ENCODE results near the gene ST7L. TPM values are rescaled to one million over a fixed set of nuclear protein-coding genes. Genes with fewer than 3 reads are reported as not detected.
A peak's percentile ranks its signal among the peaks of the same experiment; 100 is the strongest.

Gene ST7L
- total RNA-seq, 1 experiment from 2014 or later = 17.5 TPM

- H3K4me1 ChIP-seq (ENCODE audit: insufficient read depth, low read length) = peaks cover 20% of the 10 kb centered on the region
- DNase-seq (no peak), ATAC-seq (peak; percentile 70)
- H3K9me2 ChIP-seq (replicated peaks; ENCODE audit: low read length) = no peaks in the 10 kb centered on the region
- POLR2A ChIA-PET (ENCODE audit: unreplicated experiment) = interaction anchor here (0.6 kb wide), 2 partner anchors 125 to 408 kb away, joined by 3 to 7 read pairs; no protein-coding TSS in a partner anchor
- no peak for TF ChIP-seq EZH2phosphoT487 (IDR thresholded peaks at IDR 0.05; ENCODE audit: borderline replicate concordance, low read length)
- TF ChIP-seq CTCF (conservative IDR thresholded peaks at IDR 0.05; ENCODE audit: low read depth, low read length) = no peak
- no peak for TF ChIP-seq EZH2 (IDR thresholded peaks at IDR 0.05; ENCODE audit: low read length, unreplicated experiment)
- no peak overlapping the region for H3K9ac ChIP-seq (ENCODE audit: low read length)
- H3K27ac ChIP-seq (ENCODE audit: low read length) = no peak overlapping the region
- intact Hi-C loops (cut with micrococcal nuclease) = no loop called here
- no peaks in the 10 kb centered on the region for H3K27me3 ChIP-seq (ENCODE audit: low read length)
- no peak overlapping the region for H3K4me3 ChIP-seq (ENCODE audit: low read length)
- H3K79me2 ChIP-seq (ENCODE audit: low read length) = no peaks in the 10 kb centered on the region
- CTCF ChIA-PET = no interaction called here
- no peaks in the 10 kb centered on the region for H3K9me3 ChIP-seq (ENCODE audit: low read length)
- H3F3A ChIP-seq (ENCODE audit: low read length, unreplicated experiment) = peaks cover 3% of the 10 kb centered on the region
- no peaks in the 10 kb centered on the region for H3K36me3 ChIP-seq (ENCODE audit: low read depth, low read length)
- H4K20me1 ChIP-seq (ENCODE audit: low read length) = no peaks in the 10 kb centered on the region
- no peak overlapping the region for H2AFZ ChIP-seq (ENCODE audit: low read length)
- BruUV-seq (replicated peaks) = no TSS peak
- no peak overlapping the region for H3K4me2 ChIP-seq (ENCODE audit: low read length)
Observed at GRCh38 chr1:112548547-112548946, 70.4 kb downstream of the ST7L start.

GRCh38 chr1:112546076-112546475 is 72.9 kb downstream of the ST7L start:
- Histone ChIP-seq H3K27me3 (ENCODE audit: low read length) (no peaks in the 10 kb centered on the region), H3K9ac (ENCODE audit: low read length) (no peak overlapping the region), H3K4me1 (ENCODE audit: insufficient read depth, low read length) (peaks cover 20% of the 10 kb centered on the region), H2AFZ (ENCODE audit: low read length) (no peak overlapping the region), H3K9me3 (ENCODE audit: low read length) (no peaks in the 10 kb centered on the region), H3K9me2 (replicated peaks; ENCODE audit: low read length) (no peaks in the 10 kb centered on the region), H3F3A (ENCODE audit: low read length, unreplicated experiment) (peaks cover 3% of the 10 kb centered on the region), H3K79me2 (ENCODE audit: low read length) (no peaks in the 10 kb centered on the region), H4K20me1 (ENCODE audit: low read length) (no peaks in the 10 kb centered on the region), H3K4me3 (ENCODE audit: low read length) (no peak overlapping the region), H3K4me2 (ENCODE audit: low read length) (no peak overlapping the region), H3K27ac (ENCODE audit: low read length) (no peak overlapping the region), H3K36me3 (ENCODE audit: low read depth, low read length) (no peaks in the 10 kb centered on the region; the same call in 1 of the 2 replicates)
- CTCF ChIA-PET = no interaction called here
- DNase-seq (no peak), ATAC-seq (no peak)
- POLR2A ChIA-PET (ENCODE audit: unreplicated experiment) = no interaction called here
- TF ChIP-seq EZH2phosphoT487 (IDR thresholded peaks at IDR 0.05; ENCODE audit: borderline replicate concordance, low read length) (no peak), EZH2 (IDR thresholded peaks at IDR 0.05; ENCODE audit: low read length, unreplicated experiment) (no peak), CTCF (conservative IDR thresholded peaks at IDR 0.05; ENCODE audit: low read depth, low read length) (no peak)
- BruUV-seq (replicated peaks) = no TSS peak
- intact Hi-C loops (cut with micrococcal nuclease) = no loop called here

- Histone ChIP-seq H3K9me3 (ENCODE audit: low read length) (no peaks in the 10 kb centered on the region), H3K79me2 (ENCODE audit: low read length) (no peaks in the 10 kb centered on the region), H3K27ac (ENCODE audit: low read length) (peak overlapping the region; percentile 76), H3K4me1 (ENCODE audit: insufficient read depth, low read length) (peaks cover 20% of the 10 kb centered on the region), H3F3A (ENCODE audit: low read length, unreplicated experiment) (peaks cover 3% of the 10 kb centered on the region), H3K36me3 (ENCODE audit: low read depth, low read length) (peaks cover under 1% of the 10 kb centered on the region), H2AFZ (ENCODE audit: low read length) (no peak overlapping the region), H3K9me2 (replicated peaks; ENCODE audit: low read length) (no peaks in the 10 kb centered on the region), H3K9ac (ENCODE audit: low read length) (0 out of 2 replicates have a peak overlapping the region, but pooled peaks have one; percentile 4), H4K20me1 (ENCODE audit: low read length) (no peaks in the 10 kb centered on the region), H3K27me3 (ENCODE audit: low read length) (no peaks in the 10 kb centered on the region), H3K4me3 (ENCODE audit: low read length) (peak overlapping the region; percentile 28; the same call in 1 of the 2 replicates), H3K4me2 (ENCODE audit: low read length) (peak overlapping the region; percentile 67)
- ATAC-seq = no peak
- no peak for TF ChIP-seq CTCF (conservative IDR thresholded peaks at IDR 0.05; ENCODE audit: low read depth, low read length)
- TF ChIP-seq EZH2phosphoT487 (IDR thresholded peaks at IDR 0.05; ENCODE audit: borderline replicate concordance, low read length) = no peak
- no peak for TF ChIP-seq EZH2 (IDR thresholded peaks at IDR 0.05; ENCODE audit: low read length, unreplicated experiment)
- DNase-seq = peak; percentile 41
- ChIA-PET CTCF (interaction anchor here (0.6 to 1.4 kb wide), 3 partner anchors 16 to 151 kb away, joined by 3 to 4 read pairs (median 3); no protein-coding TSS in a partner anchor), POLR2A (ENCODE audit: unreplicated experiment) (interaction anchor here (1.1 kb wide), 1 partner anchor 43 kb away, joined by 5 read pairs; no protein-coding TSS in a partner anchor)
- BruUV-seq (replicated peaks) = no TSS peak
- intact Hi-C loops (cut with micrococcal nuclease) = loop anchor here (2.0 to 5.0 kb wide), 3 partner anchors 16 to 70 kb away; no protein-coding TSS in a partner anchor
Observed at GRCh38 chr1:112544751-112545150, 74.2 kb downstream of the ST7L start.

All from PC-3 (cell line).